ENCODE measurements around the gene WWOX. TPM values are rescaled to one million over a fixed set of nuclear protein-coding genes. Genes with fewer than 3 reads are reported as not detected.

WWOX gene
- polyA plus RNA-seq, 3 donors = 36.2 to 37.9 (median 36.7) TPM

- DNase-seq (ENCODE audit: extremely low read depth in 1 of 11, low read depth in 9 of 11, low spot score in 4 of 11) = no peak
These were observed 817.6 kb downstream of the WWOX start for GRCh38 chr16:78916928-78917545.

GRCh38 chr16:78918805-78919305, 819.4 kb downstream of the WWOX start:
- DNase-seq (ENCODE audit: extremely low read depth in 1 of 11, low read depth in 9 of 11, low spot score in 4 of 11) = no peak

DNA sequence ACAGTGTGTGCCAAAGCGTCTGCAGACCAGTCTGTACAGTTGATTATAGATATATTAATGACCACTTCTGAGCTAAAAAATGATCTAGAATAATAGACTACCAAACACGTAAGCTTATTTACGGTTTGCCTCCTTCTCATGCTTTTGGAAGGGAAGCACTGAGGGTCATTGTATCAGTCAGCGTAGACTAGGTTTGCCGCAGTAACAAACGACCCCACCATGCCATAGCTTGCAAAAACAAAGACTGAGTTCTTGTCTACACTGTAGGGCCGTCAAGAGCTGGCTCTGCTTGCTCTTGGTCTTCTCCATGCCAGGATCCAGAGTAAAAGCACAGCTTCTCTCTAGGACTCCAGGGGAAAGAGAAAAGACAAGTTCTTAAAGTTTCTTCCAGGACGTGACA, 820.4 kb downstream of the WWOX start:
- no peak for DNase-seq (ENCODE audit: extremely low read depth in 1 of 11, low read depth in 9 of 11, low spot score in 4 of 11)

GRCh38 chr16:78920621-78921020, 821.2 kb downstream of the WWOX start:
- DNase-seq (ENCODE audit: extremely low read depth in 1 of 11, low read depth in 9 of 11, low spot score in 4 of 11) = no peak

DNA sequence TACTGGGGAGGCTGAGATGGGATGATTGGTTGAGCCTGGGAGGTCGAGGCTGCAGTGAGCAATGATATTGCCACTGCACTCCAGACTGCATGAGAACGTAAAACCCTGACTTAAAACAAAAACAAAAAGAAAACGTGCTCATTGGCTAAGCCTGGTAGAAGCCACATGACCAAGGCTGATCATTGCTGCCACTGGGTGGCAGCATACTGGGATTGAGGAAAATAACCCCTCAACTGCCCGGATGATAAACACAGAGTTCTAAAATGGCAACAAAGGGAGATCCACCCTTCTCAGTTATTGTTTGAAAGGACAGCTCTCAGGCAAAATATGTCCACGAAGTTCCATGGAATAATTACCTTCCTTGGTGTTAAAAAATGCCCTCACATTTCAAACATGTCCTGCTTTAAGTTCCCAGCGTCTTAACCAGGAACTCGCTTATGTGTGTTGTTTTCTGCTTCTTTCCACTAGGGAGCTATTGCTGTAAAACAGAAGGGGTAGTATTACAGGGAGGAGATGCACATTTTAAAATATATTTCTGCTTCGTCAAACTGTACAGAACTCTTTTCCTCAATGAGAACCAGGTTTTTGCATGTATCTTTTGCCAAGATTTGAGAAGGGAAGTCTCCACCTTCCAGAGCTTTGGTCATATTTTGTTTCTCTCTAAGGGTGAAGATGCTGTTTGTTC, 825.8 kb downstream of the WWOX start:
- DNase-seq (ENCODE audit: extremely low read depth in 1 of 11, low read depth in 9 of 11, low spot score in 4 of 11) = no peak

DNA sequence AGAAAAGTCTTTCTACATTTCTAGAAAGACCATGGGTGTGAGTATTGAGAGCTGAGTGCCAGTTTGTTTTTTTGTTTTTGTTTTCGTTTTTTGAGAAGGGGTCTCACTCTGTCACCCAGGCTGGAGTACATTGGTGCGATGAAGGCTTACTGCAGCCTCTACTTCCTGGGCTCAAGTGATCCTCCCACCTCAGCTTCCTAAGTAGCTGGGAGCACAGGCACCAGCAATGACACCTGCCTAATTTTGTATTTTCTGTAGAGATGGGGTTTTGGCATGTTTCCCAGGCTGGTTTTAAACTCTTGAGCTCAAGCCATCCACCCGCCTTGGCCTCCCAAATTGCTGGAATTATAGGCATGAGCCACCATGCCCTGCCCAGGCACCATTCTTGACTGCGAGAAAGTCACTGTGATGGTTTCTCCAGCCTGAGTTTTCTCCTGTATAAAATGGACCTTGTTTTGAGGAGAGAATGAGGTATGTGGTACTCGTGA, 827.3 kb downstream of the WWOX start:
- DNase-seq (ENCODE audit: extremely low read depth in 1 of 11, low read depth in 9 of 11, low spot score in 4 of 11) = no peak

DNA sequence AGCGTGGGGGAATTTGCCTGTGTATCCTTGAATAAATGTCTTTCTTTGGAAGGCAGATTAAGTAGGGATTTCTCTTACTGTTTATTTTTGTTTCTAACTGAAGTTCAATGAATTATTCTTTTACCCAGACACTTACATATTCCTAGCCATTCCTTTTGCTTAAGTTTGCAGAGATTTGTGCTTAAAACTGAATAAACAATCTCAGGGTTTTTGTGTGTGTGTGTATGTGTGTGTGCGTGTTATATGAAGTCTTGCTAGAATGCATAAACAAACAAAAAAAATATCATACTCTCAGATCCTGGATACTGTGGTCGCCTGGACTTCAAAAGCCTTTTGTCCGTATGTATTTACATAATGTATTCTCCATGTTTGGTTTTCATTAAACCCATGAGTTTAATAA, 828.3 kb downstream of the WWOX start:
- DNase-seq (ENCODE audit: extremely low read depth in 1 of 11, low read depth in 9 of 11, low spot score in 4 of 11) = no peak

DNA sequence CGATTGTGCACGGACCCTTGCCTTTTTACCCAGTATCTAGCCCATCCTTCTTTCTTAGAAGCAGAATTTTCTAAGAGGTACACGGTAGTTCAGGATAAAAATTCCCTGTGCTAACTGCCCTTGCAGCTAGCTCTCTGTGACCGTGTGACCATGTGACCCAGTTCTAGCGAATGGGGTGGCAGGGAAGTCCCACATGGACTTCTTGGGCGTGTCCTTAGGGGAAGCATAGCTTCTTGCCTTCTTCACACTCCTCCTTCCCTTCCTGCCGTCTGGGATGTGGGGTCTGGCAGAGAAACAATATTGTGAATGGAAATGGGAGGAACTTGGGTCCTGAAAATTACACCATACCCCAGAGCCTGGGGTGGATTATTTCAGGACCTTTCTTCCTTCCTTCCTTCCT, 830.4 kb downstream of the WWOX start:
- no peak for DNase-seq (ENCODE audit: extremely low read depth in 1 of 11, low read depth in 9 of 11, low spot score in 4 of 11)

DNA sequence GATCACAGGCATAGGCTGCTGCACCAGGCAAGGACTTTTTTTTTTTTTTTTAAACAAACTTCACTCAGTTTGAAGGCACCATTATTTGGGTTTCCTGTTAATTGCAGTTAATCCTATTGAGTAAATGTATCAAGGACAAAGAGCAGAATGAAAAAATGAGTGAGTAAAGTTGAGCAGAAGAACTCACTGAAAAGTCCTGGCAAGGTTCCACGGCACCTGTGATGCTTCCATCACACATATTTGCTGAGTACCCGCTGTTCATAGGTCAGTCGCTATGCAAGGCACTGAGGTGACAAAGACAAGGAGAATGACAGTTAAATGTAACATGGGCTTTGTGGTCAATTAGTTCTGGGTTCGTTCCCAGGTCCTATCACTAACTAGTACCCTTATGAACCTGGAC, 831.1 kb downstream of the WWOX start:
- no peak for DNase-seq (ENCODE audit: extremely low read depth in 1 of 11, low read depth in 9 of 11, low spot score in 4 of 11)

DNA sequence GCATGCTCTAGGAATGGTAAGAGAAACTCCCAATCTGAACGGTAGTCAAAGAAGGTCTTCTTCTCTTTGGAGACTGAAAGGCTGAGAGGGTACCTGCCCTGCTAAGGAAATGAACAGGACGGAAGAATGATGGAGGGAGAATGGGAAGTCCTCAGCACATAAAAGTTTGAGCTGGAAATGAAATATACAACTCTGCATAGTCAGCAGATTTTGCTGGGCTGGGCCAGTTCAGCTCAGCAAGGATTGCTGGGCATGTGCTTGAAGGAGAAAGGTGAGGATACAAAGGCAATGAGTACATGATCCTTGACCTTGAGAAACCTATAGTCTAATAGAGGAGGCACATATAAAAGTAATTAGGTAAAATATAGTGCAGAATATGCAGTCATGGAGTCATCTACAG, 831.8 kb downstream of the WWOX start:
- no peak for DNase-seq (ENCODE audit: extremely low read depth in 1 of 11, low read depth in 9 of 11, low spot score in 4 of 11)

DNA sequence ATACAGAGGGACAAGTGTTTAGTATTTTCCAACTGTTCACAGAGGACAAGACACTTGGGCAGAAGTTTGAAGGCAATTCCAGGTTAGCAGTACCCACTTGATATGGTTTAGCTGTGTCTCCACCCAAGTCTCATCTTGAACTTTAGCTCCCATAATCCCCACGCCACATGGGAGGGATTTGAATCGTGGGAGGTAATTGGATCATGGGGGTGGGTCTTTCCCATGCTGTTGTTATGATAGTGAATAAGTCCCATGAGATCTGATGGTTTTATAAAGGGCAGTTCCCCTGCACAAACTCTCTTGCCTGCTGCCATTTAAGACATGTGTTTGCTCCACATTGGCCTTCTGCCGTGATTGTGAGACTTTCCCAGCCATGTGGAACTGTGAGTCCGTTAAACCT, 832.2 kb downstream of the WWOX start:
- DNase-seq (ENCODE audit: extremely low read depth in 1 of 11, low read depth in 9 of 11, low spot score in 4 of 11) = no peak

- DNase-seq (ENCODE audit: extremely low read depth in 1 of 11, low read depth in 9 of 11, low spot score in 4 of 11) = no peak
These were observed 833.0 kb downstream of the WWOX start for GRCh38 chr16:78932355-78932943.

DNA sequence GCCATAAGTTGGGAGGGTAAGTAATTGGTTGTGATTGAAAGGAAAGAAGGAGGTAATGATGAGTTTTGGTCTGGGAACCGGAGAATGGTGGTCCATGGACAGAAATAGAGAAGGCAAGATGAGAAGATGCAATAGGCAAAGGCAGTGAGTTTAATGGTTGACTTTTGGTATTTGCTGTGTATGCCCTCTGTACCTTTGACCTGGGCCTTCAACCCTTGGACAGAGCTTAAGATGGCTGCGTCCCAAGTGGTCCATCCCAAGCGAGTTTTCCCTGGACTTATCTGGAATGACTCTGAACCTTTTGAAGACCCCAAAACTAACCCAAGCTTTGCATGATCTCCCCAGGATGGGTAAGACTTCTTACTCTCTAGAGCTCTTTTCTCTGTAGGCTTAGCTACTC, 836.6 kb downstream of the WWOX start:
- DNase-seq (ENCODE audit: extremely low read depth in 1 of 11, low read depth in 9 of 11, low spot score in 4 of 11) = no peak

DNA sequence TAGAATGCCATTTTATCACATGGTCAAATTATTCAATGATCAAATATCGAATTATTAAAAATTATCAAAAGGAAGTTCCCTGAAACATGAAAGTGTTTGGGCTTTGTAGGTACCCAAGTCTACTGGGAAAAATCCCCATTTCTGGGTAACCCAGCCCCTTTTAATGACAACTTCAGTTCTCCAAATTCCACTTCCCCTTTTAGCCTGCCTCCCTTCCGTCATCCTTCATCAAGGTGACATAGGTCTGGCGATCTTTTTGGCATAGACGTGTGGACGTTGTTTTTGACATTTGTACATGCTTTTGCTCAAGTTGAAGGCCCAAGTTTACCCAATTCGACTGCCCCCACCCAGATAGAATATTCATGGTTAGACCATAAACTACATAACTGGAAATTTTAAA, 840.1 kb downstream of the WWOX start:
- no peak for DNase-seq (ENCODE audit: extremely low read depth in 1 of 11, low read depth in 9 of 11, low spot score in 4 of 11)

DNA sequence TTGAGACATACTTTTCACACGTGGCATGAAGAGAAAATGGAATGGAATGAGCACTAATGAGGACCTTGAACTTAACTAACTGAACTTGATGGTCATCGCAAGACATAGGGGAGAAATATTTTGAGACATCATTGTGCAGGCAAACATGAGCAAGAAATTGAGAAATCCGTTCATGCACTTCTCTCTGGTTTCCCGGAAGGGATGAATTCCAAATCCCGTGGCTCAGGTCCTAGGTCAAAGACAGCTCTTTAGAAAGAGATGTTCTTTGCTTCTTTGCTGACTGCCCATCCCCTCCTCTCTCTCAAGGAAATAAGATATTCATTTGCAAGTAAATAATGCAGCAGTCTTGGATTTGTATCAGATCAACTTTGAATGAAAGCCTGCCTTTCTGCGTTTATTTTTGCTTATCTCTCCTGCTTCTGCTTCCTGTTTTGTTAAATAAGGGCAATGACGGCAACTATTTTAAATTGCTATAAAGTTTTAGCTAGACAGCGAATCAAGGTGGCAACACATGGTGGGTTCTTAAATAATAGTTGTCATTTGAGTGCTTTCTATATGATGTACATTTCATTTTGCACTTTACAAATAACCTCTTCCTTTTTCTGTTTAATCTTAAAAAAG, 843.3 kb downstream of the WWOX start:
- DNase-seq (ENCODE audit: extremely low read depth in 1 of 11, low read depth in 9 of 11, low spot score in 4 of 11) = no peak

- no peak for DNase-seq (ENCODE audit: extremely low read depth in 1 of 11, low read depth in 9 of 11, low spot score in 4 of 11)
These were observed 845.9 kb downstream of the WWOX start for GRCh38 chr16:78945336-78945735.

- DNase-seq (ENCODE audit: extremely low read depth in 1 of 11, low read depth in 9 of 11, low spot score in 4 of 11) = no peak
These were observed 847.1 kb downstream of the WWOX start for GRCh38 chr16:78946556-78946955.

DNA sequence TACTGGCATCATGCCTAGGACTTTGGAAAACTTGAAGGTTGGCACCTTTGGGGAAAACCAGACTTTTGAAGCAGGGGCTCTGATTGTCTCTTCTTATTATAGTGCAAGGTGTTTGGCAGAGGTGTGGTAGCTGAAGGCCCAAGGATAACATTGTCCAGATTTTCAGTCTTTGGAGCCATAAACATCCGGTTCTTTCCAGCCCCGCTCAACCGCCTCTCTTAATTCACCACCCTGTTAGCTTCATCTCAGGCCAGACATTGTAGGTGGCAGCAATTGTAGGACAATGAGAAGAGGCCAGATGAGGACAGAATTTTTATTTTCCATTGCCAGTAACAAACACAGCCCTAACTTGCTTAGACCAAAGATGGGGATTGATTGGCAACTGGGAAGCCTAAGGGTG, 851.3 kb downstream of the WWOX start:
- no peak for DNase-seq (ENCODE audit: extremely low read depth in 1 of 11, low read depth in 9 of 11, low spot score in 4 of 11)

- DNase-seq (ENCODE audit: extremely low read depth in 1 of 11, low read depth in 9 of 11, low spot score in 4 of 11) = no peak
These were observed 853.2 kb downstream of the WWOX start for GRCh38 chr16:78952630-78953029.

DNA sequence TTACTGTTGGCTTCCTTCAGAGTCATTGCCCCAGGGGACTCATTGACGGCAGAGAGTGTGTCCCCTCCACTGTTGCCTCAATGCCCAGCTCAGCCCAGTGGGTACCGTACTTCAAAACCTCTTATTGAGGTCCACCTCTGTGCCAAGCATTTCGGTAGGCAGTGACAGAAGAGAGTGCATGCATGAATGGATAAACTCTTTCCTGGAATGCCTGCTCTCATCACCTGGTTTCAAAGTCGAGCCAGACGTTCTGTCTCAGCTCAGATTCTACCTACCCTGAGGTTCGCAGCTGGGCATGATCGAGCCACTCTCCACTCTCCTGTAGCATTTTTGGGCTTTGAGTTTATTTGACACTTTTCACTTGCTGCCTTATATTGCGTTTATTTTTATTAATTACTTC, 854.1 kb downstream of the WWOX start:
- no peak for DNase-seq (ENCODE audit: extremely low read depth in 1 of 11, low read depth in 9 of 11, low spot score in 4 of 11)
